Lung (tissue), 12 donors: ENCODE results near the gene ERICH2. TPM values are rescaled to one million over a fixed set of nuclear protein-coding genes. Genes with fewer than 3 reads are reported as not detected.

Experiments
- ATAC-seq: fragments of 200-7000 bp; cut with Tn5 transposase; one replicate; pipeline ENCODE4 v1.9.1; 2020; ENCODE audit warnings: moderate number of reproducible peaks; ENCODE audit not compliant: insufficient read depth, low FRiP score
- DNase-seq, 3 donors: peaks; one replicate each; pipeline ENCODE4 v3.0.0-alpha.2; 2013 to 2017
- H3K27ac ChIP-seq, 2 donors: one replicate each; pipeline ENCODE4 v1.5.1; 2013; ENCODE audit warnings: mild to moderate bottlenecking in 2 of 2, moderate library complexity in 2 of 2, control low read depth in 1 of 2, inconsistent platforms in 1 of 2, low read depth in 1 of 2, low read length in 1 of 2
- H3K27me3 ChIP-seq, 3 donors: one replicate each; pipeline ENCODE4 v1.5.1; 2013; ENCODE audit warnings: low read length in 2 of 3; ENCODE audit not compliant: control insufficient read depth in 3 of 3, insufficient read depth in 3 of 3
- H3K36me3 ChIP-seq, 4 donors: one replicate each; pipeline ENCODE4 v1.5.1; 2013; ENCODE audit warnings: low read length in 4 of 4, mild to moderate bottlenecking in 1 of 4, moderate library complexity in 1 of 4; ENCODE audit not compliant: control insufficient read depth in 4 of 4, insufficient read depth in 4 of 4
- H3K4me1 ChIP-seq, 5 donors: one replicate each; pipeline ENCODE4 v1.5.1; 2013; ENCODE audit warnings: low read length in 5 of 5, mild to moderate bottlenecking in 2 of 5, moderate library complexity in 1 of 5; ENCODE audit not compliant: control insufficient read depth in 5 of 5, insufficient read depth in 5 of 5
- H3K4me3 ChIP-seq: one replicate; pipeline ENCODE4 v1.5.1; 2013; ENCODE audit warnings: mild to moderate bottlenecking, control low read depth, moderate library complexity
- H3K9ac ChIP-seq, 2 donors: one replicate each; pipeline ENCODE4 v1.5.1; 2013; ENCODE audit warnings: low read length in 2 of 2, control low read depth in 1 of 2; ENCODE audit not compliant: insufficient read depth in 1 of 2
- H3K9me3 ChIP-seq, 4 donors: one replicate each; pipeline ENCODE4 v1.5.1; 2013; ENCODE audit warnings: low read length in 3 of 4, mild to moderate bottlenecking in 1 of 4, moderate library complexity in 1 of 4; ENCODE audit not compliant: control insufficient read depth in 4 of 4, insufficient read depth in 3 of 4
- WGBS, 2 donors: extraction: QIAGEN DNeasy Blood & Tissue Kit; methylation state at CpG; one replicate each; pipeline ENCODE4 v1.1.7; 2013; 5-methylcytosine and 5-hydroxymethylcytosine counted together
- polyA plus RNA-seq, 2 donors: library from polyadenylated mRNA; stranded (reverse); fragments of 200-250 nt; gene quantifications; one replicate each; pipeline ENCODE4 v1.2.1, GENCODE V29; 2013
- total RNA-seq, 2 donors: library from RNA; depleted of rRNA in 1 of 2; stranded (reverse); fragments of >200 nt in 1 of 2; gene quantifications; one replicate each; pipeline ENCODE4 v1.2.1, GENCODE V29; 2014 to 2021
- TF ChIP-seq, protein P1 (sequence below): IDR thresholded peaks from 2 replicates; pipeline ENCODE4 v1.5.1; 2012; ENCODE audit warnings: mild to moderate bottlenecking; ENCODE audit errors: control extremely low read depth, extremely low read depth
- donor health status: control.
- donor health status: control.
- donor health status: Bipolar disorder and iron deficiency.
- donor health status: healthy.
- donor health status: DM: yes; HTN: yes; CAD: no.

Gene ERICH2
- total and polyA plus RNA-seq, 4 donors: 4.6 to 34.9 (median 11.3) TPM

DNA sequence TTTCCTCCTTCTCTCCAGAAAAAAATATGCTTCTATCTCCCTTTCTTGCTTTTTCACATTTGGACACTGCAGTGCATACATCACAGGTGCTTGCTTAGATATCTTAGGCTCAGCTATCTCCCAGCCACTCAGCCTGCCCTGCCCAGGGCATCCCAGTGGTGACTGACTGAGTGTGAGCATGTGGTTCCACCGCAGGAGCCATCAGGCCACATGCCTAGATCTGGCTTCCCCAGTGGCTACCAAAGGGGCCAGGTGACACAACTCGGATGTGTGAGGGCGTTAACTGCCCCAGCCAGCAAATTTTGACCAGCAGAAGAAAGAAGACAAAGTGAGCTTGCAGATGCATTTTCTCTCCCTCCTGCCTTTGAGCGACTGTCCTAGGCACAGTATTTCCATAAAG, 29.5 kb upstream of the ERICH2 start:
- Histone ChIP-seq H3K36me3 (no peaks in the 10 kb centered on the region), H3K9me3 (peaks cover 0 to 5% (median 0%) of the 10 kb centered on the region in 4 donors), H3K4me3 (no peak overlapping the region), H3K27ac (no peak overlapping the region), H3K4me1 (peaks cover 0 to 9% (median 2%) of the 10 kb centered on the region in 5 donors), H3K27me3 (no peaks in the 10 kb centered on the region), H3K9ac (no peak overlapping the region)
- ATAC-seq: no peak
- TF ChIP-seq, protein P1, sequence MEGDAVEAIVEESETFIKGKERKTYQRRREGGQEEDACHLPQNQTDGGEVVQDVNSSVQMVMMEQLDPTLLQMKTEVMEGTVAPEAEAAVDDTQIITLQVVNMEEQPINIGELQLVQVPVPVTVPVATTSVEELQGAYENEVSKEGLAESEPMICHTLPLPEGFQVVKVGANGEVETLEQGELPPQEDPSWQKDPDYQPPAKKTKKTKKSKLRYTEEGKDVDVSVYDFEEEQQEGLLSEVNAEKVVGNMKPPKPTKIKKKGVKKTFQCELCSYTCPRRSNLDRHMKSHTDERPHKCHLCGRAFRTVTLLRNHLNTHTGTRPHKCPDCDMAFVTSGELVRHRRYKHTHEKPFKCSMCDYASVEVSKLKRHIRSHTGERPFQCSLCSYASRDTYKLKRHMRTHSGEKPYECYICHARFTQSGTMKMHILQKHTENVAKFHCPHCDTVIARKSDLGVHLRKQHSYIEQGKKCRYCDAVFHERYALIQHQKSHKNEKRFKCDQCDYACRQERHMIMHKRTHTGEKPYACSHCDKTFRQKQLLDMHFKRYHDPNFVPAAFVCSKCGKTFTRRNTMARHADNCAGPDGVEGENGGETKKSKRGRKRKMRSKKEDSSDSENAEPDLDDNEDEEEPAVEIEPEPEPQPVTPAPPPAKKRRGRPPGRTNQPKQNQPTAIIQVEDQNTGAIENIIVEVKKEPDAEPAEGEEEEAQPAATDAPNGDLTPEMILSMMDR: no peak
- WGBS, 2 donors: 66 to 84% methylated on average over 4 of the region's 4 CpGs
- no peak for DNase-seq

DNA sequence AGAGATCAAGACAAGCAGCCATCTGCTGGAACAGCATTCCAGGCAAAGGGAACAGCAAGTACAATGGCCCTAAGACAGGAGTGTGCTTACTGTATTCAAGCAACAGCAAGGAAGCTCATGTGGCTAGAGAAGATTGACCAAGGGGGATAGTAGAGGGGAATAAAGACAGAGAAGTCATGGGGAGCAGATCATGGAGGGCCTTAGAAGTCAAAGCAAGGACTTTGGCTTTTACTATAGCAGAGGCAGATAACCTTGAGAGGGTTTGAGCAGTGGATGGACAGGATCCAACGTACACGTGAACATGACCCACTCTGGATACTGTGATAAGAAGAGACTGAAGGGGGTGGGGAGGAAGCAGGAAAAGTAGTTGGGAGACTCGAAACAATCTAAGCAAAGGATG, 28.2 kb upstream of the ERICH2 start:
- no peak overlapping the region for H3K27ac ChIP-seq
- peaks cover 0 to 9% (median 2%) of the 10 kb centered on the region in 5 donors for H3K4me1 ChIP-seq
- no peak overlapping the region for H3K9ac ChIP-seq
- H3K9me3 ChIP-seq: peaks cover 0 to 5% (median 0%) of the 10 kb centered on the region in 4 donors
- no peak for DNase-seq
- no peaks in the 10 kb centered on the region for H3K36me3 ChIP-seq
- TF ChIP-seq, protein P1: no peak
- no peak for ATAC-seq
- no peak overlapping the region for H3K4me3 ChIP-seq
- WGBS, 2 donors: 61 to 84% methylated on average over 3 of the region's 3 CpGs
- H3K27me3 ChIP-seq: no peaks in the 10 kb centered on the region

DNA sequence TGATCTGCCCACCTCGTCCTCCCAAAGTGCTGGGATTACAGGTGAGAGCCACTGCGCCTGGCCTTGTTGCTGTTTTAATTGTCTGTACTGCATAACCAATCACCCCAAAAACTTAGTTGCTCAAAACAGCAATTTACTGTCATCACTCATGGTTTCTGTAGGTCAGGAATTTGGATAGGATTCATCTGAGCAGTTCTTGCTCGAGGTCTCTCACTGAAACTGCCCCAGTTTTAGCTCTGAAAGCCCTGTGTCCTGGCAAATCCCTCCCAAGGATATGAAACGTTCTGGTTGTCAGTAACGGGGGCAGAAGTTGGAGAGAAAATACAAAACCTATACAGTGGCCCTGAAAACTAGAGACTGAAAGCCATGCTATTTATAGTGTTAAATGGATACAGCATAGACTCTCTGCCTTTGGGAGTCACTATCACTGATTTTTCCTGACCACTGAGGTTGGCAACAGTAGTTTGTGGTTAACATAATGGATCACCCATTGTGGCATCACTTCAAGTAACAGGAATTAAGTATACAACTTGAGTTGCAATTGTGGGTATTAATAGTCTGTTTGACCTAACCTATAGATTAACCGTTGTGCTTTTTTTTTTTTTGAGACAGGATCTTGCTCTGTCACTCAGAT, 27.2 kb upstream of the ERICH2 start:
- Histone ChIP-seq H3K27ac (no peak overlapping the region), H3K4me3 (no peak overlapping the region), H3K9me3 (no peaks in the 10 kb centered on the region), H3K9ac (no peak overlapping the region), H3K4me1 (peaks cover 0 to 9% (median 0%) of the 10 kb centered on the region in 5 donors), H3K27me3 (no peaks in the 10 kb centered on the region), H3K36me3 (no peaks in the 10 kb centered on the region)
- ATAC-seq: no peak
- TF ChIP-seq, protein P1: no peak
- no peak for DNase-seq
- WGBS, 2 donors: 65 to 87% methylated on average over 6 of the region's 6 CpGs
